Epithelial cell of esophagus (primary cell): ENCODE measurements around the gene MRTFA.

Experiments used
- DNase-seq: peaks from one replicate; pipeline ENCODE4 v3.0.0; 2010; ENCODE audit warnings: low read depth
- H3K4me3 ChIP-seq: 2 replicates; pipeline ENCODE4 v1.5.1; 2011; ENCODE audit warnings: mild to moderate bottlenecking, low read length, control low read depth
- CTCF ChIP-seq: IDR thresholded peaks from 2 replicates; pipeline ENCODE4 v1.5.1; 2011; ENCODE audit warnings: low read depth, mild to moderate bottlenecking, low read length, control low read depth, inconsistent platforms; ENCODE audit not compliant: insufficient read depth; ENCODE audit errors: missing control alignments

The MRTFA gene

GRCh38 chr22:40407021-40407761 lies 229.3 kb downstream of the MRTFA start:
- H3K4me3 ChIP-seq, result no peak overlapping the region
- no peak for TF ChIP-seq CTCF

GRCh38 chr22:40406063-40406890 lies 230.2 kb downstream of the MRTFA start:
- no peak for TF ChIP-seq CTCF
- no peak for DNase-seq
- H3K4me3 ChIP-seq, result no peak overlapping the region

More at GRCh38 chr22:40407021-40407761, 229.3 kb downstream of the MRTFA start:
- DNase-seq, result no peak

GRCh38 chr22:40405178-40406062 lies 231.1 kb downstream of the MRTFA start:
- no peak overlapping the region for H3K4me3 ChIP-seq
- TF ChIP-seq CTCF, result no peak
- DNase-seq, result no peak

GRCh38 chr22:40404251-40405177 lies 232.0 kb downstream of the MRTFA start:
- H3K4me3 ChIP-seq, result no peak overlapping the region

GRCh38 chr22:40403651-40404050 lies 232.9 kb downstream of the MRTFA start:
- no peak overlapping the region for H3K4me3 ChIP-seq
- no peak for TF ChIP-seq CTCF
- no peak for DNase-seq

More at GRCh38 chr22:40404251-40405177, 232.0 kb downstream of the MRTFA start:
- no peak for DNase-seq
- no peak for TF ChIP-seq CTCF

GRCh38 chr22:40403141-40403540 lies 233.4 kb downstream of the MRTFA start:
- TF ChIP-seq CTCF, result no peak
- H3K4me3 ChIP-seq, result no peak overlapping the region
- DNase-seq, result no peak
